ENCODE measurements around the gene NME7. TPM values are rescaled to one million over a fixed set of nuclear protein-coding genes. Genes with fewer than 3 reads are reported as not detected.
"Not testable (repeated sequence)": the region's sequence is repeated elsewhere in the genome, so short reads cannot be mapped to it uniquely, and the experiment has no call there.

NME7 gene
- total RNA-seq, 1 experiment from 2014 or later: 13.2 TPM

DNA sequence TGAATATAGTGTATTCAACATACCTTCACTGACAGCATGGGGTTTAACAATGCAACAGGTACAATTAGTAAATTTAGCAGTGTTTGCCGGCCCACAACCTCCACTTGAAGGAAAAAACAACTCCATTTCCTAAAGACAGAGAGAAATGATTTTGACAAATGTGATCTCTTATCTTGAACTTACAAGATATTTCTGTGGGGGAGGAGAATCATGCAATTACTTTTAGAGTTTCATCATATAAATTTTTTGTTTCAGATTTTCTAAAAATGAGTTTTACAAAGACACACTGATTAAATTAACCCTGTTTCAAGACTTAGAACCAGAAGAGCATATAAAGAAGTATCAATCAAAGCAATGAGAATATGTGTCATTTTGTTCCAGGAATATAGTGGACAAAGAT, 80.3 kb downstream of the NME7 start:
- Histone ChIP-seq H3K23me2 (ENCODE audit: insufficient read length, low read depth, low read length, poor library complexity, severe bottlenecking) (no peaks in the 10 kb centered on the region), H3T11ph (ENCODE audit: low read length) (no peak overlapping the region), H3K23ac (ENCODE audit: insufficient read length, low read depth, low read length) (no peak overlapping the region), H3K27ac (ENCODE audit: insufficient read length, low read depth, low read length) (no peak overlapping the region), H2BK20ac (ENCODE audit: low read depth, low read length, poor library complexity, severe bottlenecking) (no peak overlapping the region), H4K20me1 (ENCODE audit: control insufficient read depth, insufficient read depth, insufficient read length) (no peaks in the 10 kb centered on the region), H4K8ac (replicated peaks; ENCODE audit: insufficient read length, low read depth, low read length) (no peak overlapping the region), H3K27me3 (ENCODE audit: insufficient read depth, low read length) (no peaks in the 10 kb centered on the region), H2BK12ac (ENCODE audit: insufficient read length, low read depth, low read length) (no peak overlapping the region), H3K79me1 (ENCODE audit: insufficient read depth, low read depth, low read length, poor library complexity, severe bottlenecking) (no peaks in the 10 kb centered on the region), H3K9ac (ENCODE audit: extremely low read depth, insufficient read length, low read length) (no peak overlapping the region), H3K9me3 (ENCODE audit: control insufficient read depth, low read depth, low read length) (no peaks in the 10 kb centered on the region), H3K14ac (ENCODE audit: insufficient read depth, low read length) (no peak overlapping the region), H2BK5ac (ENCODE audit: insufficient read length, low read length) (no peak overlapping the region), H2AFZ (ENCODE audit: low read length) (no peak overlapping the region), H2BK15ac (ENCODE audit: low read depth, low read length) (no peak overlapping the region), H4K5ac (ENCODE audit: insufficient read length, low read depth, low read length) (no peak overlapping the region), H4K91ac (ENCODE audit: insufficient read length, low read depth, low read length) (no peak overlapping the region), H2AK5ac (ENCODE audit: insufficient read length, low read length) (no peak overlapping the region), H3K4ac (ENCODE audit: low read depth, low read length) (no peak overlapping the region), H3K18ac (ENCODE audit: insufficient read length, low read depth, low read length) (no peak overlapping the region), H3K4me1 (ENCODE audit: insufficient read depth, low read length) (peaks cover 8% of the 10 kb centered on the region; the same call in 1 of the 2 replicates), H3K4me2 (ENCODE audit: insufficient read depth, insufficient read length, low read length) (no peak overlapping the region), H3K56ac (ENCODE audit: insufficient read length, low read depth, low read length) (no peak overlapping the region), H3K79me2 (ENCODE audit: insufficient read depth, low read length) (no peaks in the 10 kb centered on the region), H2BK120ac (ENCODE audit: low read depth, low read length, poor library complexity, severe bottlenecking) (no peak overlapping the region)
- peaks cover 24 to 25% of the 10 kb centered on the region in 2 experiments for H3K9me3 Mint-ChIP-seq
- TF ChIP-seq, protein P1, sequence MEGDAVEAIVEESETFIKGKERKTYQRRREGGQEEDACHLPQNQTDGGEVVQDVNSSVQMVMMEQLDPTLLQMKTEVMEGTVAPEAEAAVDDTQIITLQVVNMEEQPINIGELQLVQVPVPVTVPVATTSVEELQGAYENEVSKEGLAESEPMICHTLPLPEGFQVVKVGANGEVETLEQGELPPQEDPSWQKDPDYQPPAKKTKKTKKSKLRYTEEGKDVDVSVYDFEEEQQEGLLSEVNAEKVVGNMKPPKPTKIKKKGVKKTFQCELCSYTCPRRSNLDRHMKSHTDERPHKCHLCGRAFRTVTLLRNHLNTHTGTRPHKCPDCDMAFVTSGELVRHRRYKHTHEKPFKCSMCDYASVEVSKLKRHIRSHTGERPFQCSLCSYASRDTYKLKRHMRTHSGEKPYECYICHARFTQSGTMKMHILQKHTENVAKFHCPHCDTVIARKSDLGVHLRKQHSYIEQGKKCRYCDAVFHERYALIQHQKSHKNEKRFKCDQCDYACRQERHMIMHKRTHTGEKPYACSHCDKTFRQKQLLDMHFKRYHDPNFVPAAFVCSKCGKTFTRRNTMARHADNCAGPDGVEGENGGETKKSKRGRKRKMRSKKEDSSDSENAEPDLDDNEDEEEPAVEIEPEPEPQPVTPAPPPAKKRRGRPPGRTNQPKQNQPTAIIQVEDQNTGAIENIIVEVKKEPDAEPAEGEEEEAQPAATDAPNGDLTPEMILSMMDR (conservative IDR thresholded peaks at IDR 0.05): no peak
- WGBS (ENCODE audit: extremely low coverage, insufficient read length, low lambda C conversion rate): no CpG with 5 or more reads among the region's 1 CpG
- peak overlapping the region; percentile 74 to 94 (median 80); a peak in 6 of 7 replicates for H3K27ac Mint-ChIP-seq
- no peak overlapping the region; a peak in 1 of 5 replicates for H3K4me3 Mint-ChIP-seq
- no peak for DNase-seq
- H3K27me3 Mint-ChIP-seq (ENCODE audit: low read depth): no peaks in the 10 kb centered on the region
- peaks cover 23 to 26% of the 10 kb centered on the region in 2 experiments for H3K4me1 Mint-ChIP-seq
- H3K36me3 Mint-ChIP-seq (ENCODE audit: insufficient read depth in 1 of 3, low read depth in 3 of 3): peaks cover 24 to 32% (median 27%) of the 10 kb centered on the region in 3 experiments

DNA sequence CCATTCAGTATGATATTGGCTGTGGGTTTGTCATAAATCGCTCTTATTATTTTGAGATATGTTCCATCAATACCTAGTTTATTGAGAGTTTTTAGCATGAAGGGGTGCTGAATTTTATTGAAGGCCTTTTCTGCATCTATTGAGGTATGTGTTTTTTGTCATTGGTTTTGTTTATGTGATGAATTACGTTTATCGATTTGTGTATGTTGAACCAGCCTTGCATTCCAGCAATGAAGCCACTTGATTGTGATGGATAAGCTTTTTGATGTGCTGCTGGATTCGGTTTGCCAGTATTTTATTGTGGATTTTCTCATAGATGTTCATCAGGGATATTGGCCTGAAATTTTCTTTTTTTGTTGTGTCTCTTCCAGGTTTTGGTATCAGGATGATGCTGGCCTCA, 86.0 kb downstream of the NME7 start:
- not testable (repeated sequence) for H3K4me3 Mint-ChIP-seq; H2BK15ac ChIP-seq (ENCODE audit: low read depth, low read length); H3K4me1 Mint-ChIP-seq; H2BK20ac ChIP-seq (ENCODE audit: low read depth, low read length, poor library complexity, severe bottlenecking); H2BK5ac ChIP-seq (ENCODE audit: insufficient read length, low read length); H3K4ac ChIP-seq (ENCODE audit: low read depth, low read length); H3K14ac ChIP-seq (ENCODE audit: insufficient read depth, low read length); H2AFZ ChIP-seq (ENCODE audit: low read length); H4K20me1 ChIP-seq (ENCODE audit: control insufficient read depth, insufficient read depth, insufficient read length); H3K9ac ChIP-seq (ENCODE audit: extremely low read depth, insufficient read length, low read length); H3K27me3 ChIP-seq (ENCODE audit: insufficient read depth, low read length); H3K79me2 ChIP-seq (ENCODE audit: insufficient read depth, low read length); H3K4me2 ChIP-seq (ENCODE audit: insufficient read depth, insufficient read length, low read length); DNase-seq; H2BK120ac ChIP-seq (ENCODE audit: low read depth, low read length, poor library complexity, severe bottlenecking); H4K91ac ChIP-seq (ENCODE audit: insufficient read length, low read depth, low read length); H3K4me1 ChIP-seq (ENCODE audit: insufficient read depth, low read length); H3K23me2 ChIP-seq (ENCODE audit: insufficient read length, low read depth, low read length, poor library complexity, severe bottlenecking); H3T11ph ChIP-seq (ENCODE audit: low read length); H3K18ac ChIP-seq (ENCODE audit: insufficient read length, low read depth, low read length); H2AK5ac ChIP-seq (ENCODE audit: insufficient read length, low read length); H3K27ac ChIP-seq (ENCODE audit: insufficient read length, low read depth, low read length); H3K27ac Mint-ChIP-seq; H3K79me1 ChIP-seq (ENCODE audit: insufficient read depth, low read depth, low read length, poor library complexity, severe bottlenecking); H4K8ac ChIP-seq (replicated peaks; ENCODE audit: insufficient read length, low read depth, low read length); H2BK12ac ChIP-seq (ENCODE audit: insufficient read length, low read depth, low read length); H3K56ac ChIP-seq (ENCODE audit: insufficient read length, low read depth, low read length); H3K27me3 Mint-ChIP-seq (ENCODE audit: low read depth); H3K23ac ChIP-seq (ENCODE audit: insufficient read length, low read depth, low read length); H4K5ac ChIP-seq (ENCODE audit: insufficient read length, low read depth, low read length)
- H3K9me3 Mint-ChIP-seq: peaks cover 68 to 72% of the 10 kb centered on the region in 2 experiments
- peaks cover 56 to 75% (median 68%) of the 10 kb centered on the region in 3 experiments for H3K36me3 Mint-ChIP-seq (ENCODE audit: insufficient read depth in 1 of 3, low read depth in 3 of 3)
- H3K9me3 ChIP-seq (ENCODE audit: control insufficient read depth, low read depth, low read length): peaks cover 15% of the 10 kb centered on the region
- no CpG with 5 or more reads among the region's 4 CpGs for WGBS (ENCODE audit: extremely low coverage, insufficient read length, low lambda C conversion rate)

Data from H9 (cell line).